ENCODE data around the gene TULP1. TPM values are rescaled to one million over a fixed set of nuclear protein-coding genes. Genes with fewer than 3 reads are reported as not detected.

The TULP1 gene
- total and polyA plus RNA-seq, 8 donors: 0.28 TPM; not detected in 7

DNA sequence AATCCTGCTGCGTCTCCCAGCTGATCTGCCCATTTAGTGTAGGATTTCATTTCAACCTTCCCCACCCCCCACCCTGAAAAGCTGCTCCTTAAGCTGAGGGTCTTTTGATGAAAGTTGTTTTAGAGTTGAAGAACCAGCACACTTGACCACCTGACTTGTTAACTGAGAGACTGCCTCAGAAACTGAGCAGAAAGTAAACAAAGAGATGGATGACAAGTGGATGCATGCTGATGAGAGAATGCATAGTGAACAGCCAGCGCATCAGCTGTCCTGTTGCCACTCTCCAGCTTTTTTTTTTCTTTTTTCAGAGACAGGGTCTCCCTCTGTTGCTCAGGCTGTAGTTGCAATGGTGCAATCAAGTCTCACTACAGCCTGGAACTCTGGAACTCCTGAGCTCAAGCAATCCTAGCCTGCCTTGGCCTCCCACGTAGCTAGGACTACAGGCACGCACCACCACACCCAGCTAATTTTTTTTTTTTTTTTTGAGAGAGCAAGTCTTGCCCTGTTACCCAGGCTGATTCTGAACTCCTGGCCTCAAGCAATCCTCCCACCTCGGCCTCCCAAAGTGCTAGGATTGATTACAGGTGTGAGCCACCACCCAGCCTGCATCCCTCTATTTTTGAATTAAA, 35.0 kb downstream of the TULP1 start:
- H3K27me3 ChIP-seq: no peaks in the 10 kb centered on the region
- ATAC-seq (no peak), DNase-seq (no peak), FAIRE-seq (no peak)
- H3K27ac ChIP-seq: no peak overlapping the region
- TF ChIP-seq, protein P1, sequence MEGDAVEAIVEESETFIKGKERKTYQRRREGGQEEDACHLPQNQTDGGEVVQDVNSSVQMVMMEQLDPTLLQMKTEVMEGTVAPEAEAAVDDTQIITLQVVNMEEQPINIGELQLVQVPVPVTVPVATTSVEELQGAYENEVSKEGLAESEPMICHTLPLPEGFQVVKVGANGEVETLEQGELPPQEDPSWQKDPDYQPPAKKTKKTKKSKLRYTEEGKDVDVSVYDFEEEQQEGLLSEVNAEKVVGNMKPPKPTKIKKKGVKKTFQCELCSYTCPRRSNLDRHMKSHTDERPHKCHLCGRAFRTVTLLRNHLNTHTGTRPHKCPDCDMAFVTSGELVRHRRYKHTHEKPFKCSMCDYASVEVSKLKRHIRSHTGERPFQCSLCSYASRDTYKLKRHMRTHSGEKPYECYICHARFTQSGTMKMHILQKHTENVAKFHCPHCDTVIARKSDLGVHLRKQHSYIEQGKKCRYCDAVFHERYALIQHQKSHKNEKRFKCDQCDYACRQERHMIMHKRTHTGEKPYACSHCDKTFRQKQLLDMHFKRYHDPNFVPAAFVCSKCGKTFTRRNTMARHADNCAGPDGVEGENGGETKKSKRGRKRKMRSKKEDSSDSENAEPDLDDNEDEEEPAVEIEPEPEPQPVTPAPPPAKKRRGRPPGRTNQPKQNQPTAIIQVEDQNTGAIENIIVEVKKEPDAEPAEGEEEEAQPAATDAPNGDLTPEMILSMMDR (IDR thresholded peaks at IDR 0.05): no peak
- no peaks in the 10 kb centered on the region for H3K9me3 ChIP-seq
- intact Hi-C loops (cut with DNase I): no loop called here
- no peaks in the 10 kb centered on the region for H3K36me3 ChIP-seq
- H3K4me1 ChIP-seq: no peaks in the 10 kb centered on the region
- H3K4me3 ChIP-seq: no peak overlapping the region
- WGBS, 2 donors: 95 to 96% methylated on average over 5 of the region's 5 CpGs

DNA sequence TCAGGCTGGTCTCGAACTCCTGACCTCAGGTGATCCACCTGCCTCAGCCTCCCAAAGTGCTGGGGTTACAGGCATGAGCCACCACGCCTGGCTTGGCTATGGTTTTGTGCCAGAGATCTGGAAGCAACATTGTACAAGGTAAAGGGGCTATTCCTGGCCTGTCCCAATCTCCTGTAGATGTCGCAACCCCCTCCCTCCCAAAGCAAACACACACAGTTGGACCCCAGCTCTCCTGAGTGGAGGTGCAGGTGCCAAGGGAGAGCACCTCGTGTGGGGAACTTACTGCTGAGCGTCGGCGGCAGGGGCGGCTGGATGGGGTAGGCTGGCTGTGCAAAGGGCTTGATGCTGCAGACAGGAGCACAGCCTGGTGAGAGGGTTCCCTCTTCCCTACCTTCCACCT, 35.7 kb downstream of the TULP1 start:
- no peak overlapping the region for H3K4me3 ChIP-seq
- H3K36me3 ChIP-seq: peaks cover 0 to 1% (median 0%) of the 10 kb centered on the region in 3 donors
- no peak for DNase-seq
- intact Hi-C loops (cut with DNase I): no loop called here
- no peaks in the 10 kb centered on the region for H3K27me3 ChIP-seq
- TF ChIP-seq, protein P1 (IDR thresholded peaks at IDR 0.05): no peak
- H3K27ac ChIP-seq: no peak overlapping the region
- ATAC-seq: no peak
- WGBS, 2 donors: 82 to 85% methylated on average over 8 of the region's 8 CpGs
- H3K4me1 ChIP-seq: no peaks in the 10 kb centered on the region
- no peak for FAIRE-seq
- no peaks in the 10 kb centered on the region for H3K9me3 ChIP-seq

DNA sequence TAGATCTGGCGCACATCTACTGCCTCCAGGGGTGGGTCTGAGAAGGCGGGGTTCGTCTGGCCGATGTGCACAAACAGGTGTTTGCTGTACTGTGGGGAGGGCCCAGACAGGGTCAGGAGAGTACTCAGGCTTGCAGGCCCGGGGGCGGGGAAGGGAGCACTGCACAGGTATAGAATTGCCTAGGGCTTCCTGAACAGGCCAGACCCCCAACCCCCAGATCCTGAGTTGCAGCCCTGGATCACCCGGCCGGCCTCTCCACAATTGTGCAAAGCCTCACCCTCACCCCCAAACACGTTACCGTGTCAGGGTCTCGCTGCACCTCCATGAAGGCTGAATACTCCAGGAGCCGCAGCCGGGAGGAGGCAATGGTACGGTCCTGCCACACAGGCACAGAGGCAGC, 36.7 kb downstream of the TULP1 start:
- peaks cover 0 to 3% (median 0%) of the 10 kb centered on the region in 3 donors for H3K4me1 ChIP-seq
- no peak overlapping the region for H3K4me3 ChIP-seq
- TF ChIP-seq, protein P1 (IDR thresholded peaks at IDR 0.05): no peak
- H3K9me3 ChIP-seq: no peaks in the 10 kb centered on the region
- intact Hi-C loops (cut with DNase I): no loop called here
- peaks cover 0 to 7% (median 0%) of the 10 kb centered on the region in 3 donors for H3K36me3 ChIP-seq
- no peak for ATAC-seq
- WGBS, 2 donors: 86 to 90% methylated on average over 14 of the region's 14 CpGs
- no peaks in the 10 kb centered on the region for H3K27me3 ChIP-seq
- DNase-seq: no peak
- H3K27ac ChIP-seq: no peak overlapping the region
- no peak for FAIRE-seq

DNA sequence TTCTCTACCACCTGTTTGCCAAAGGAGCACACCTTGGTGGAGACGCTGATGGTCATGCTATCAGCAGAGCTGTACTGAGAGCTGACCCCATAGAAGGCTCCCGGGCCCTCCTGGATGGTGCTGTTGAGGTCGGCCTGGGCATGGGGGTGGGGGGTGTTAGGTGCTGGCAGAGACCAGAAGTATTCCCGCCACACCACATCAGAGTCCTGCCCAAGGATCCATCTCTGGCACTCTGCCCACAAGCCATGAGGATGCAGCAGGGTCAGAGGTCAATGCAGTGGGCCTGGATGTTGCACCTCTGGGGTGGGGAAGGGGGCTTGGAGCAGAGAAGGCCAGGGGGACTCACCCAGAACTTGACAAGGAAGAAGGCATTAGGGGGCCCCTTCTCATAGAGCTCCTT, 37.1 kb downstream of the TULP1 start:
- Histone ChIP-seq H3K27ac (no peak overlapping the region), H3K4me1 (peaks cover 0 to 7% (median 0%) of the 10 kb centered on the region in 3 donors), H3K4me3 (no peak overlapping the region), H3K9me3 (no peaks in the 10 kb centered on the region), H3K36me3 (peaks cover 0 to 11% (median 0%) of the 10 kb centered on the region in 3 donors), H3K27me3 (no peaks in the 10 kb centered on the region)
- DNase-seq: no peak
- no peak for FAIRE-seq
- ATAC-seq: no peak
- WGBS, 2 donors: 71 to 80% methylated on average over 4 of the region's 4 CpGs
- TF ChIP-seq, protein P1 (IDR thresholded peaks at IDR 0.05): no peak
- intact Hi-C loops (cut with DNase I): no loop called here

DNA sequence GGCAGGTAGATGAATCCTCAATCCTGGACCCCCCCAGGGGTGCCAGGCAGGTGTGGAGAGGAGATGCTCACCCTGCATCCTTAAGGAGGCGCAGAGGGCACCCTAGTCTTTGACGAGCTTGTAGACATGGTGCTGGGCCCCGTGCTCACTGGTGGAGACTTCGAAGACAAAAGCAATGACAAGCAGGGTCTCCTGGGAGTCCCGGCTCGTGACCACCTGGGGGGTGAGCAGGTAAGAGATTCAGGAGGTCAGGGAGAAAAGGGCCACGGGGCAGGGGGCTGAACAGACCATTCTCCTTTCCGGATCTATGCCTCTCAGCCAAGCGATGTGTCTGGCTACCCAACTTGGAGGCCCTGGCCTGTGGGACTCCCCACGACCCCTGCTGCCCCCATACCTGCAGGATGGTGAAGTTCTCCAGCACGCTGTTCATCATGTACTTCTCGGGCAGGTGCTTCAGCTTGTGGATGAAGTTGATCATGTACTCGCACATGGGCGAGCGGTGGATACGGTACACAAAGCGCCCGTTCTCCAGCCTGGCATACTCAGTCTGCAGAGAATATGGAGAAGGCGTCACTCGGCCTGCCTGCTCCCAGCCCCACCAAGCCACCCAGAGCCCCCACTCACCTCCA, 37.6 kb downstream of the TULP1 start:
- no peaks in the 10 kb centered on the region for H3K9me3 ChIP-seq
- H3K4me3 ChIP-seq: no peak overlapping the region
- H3K36me3 ChIP-seq: peaks cover 0 to 17% (median 0%) of the 10 kb centered on the region in 3 donors
- no peak for DNase-seq
- FAIRE-seq: no peak
- no peak for ATAC-seq
- intact Hi-C loops (cut with DNase I): no loop called here
- H3K4me1 ChIP-seq: peaks cover 0 to 12% (median 0%) of the 10 kb centered on the region in 3 donors
- WGBS, 2 donors: 90 to 94% methylated on average over 20 of the region's 20 CpGs
- H3K27me3 ChIP-seq: no peaks in the 10 kb centered on the region
- TF ChIP-seq, protein P1 (IDR thresholded peaks at IDR 0.05): no peak
- H3K27ac ChIP-seq: no peak overlapping the region
